Measurements from ENCODE around the gene GAGE1.

The GAGE1 gene

DNA sequence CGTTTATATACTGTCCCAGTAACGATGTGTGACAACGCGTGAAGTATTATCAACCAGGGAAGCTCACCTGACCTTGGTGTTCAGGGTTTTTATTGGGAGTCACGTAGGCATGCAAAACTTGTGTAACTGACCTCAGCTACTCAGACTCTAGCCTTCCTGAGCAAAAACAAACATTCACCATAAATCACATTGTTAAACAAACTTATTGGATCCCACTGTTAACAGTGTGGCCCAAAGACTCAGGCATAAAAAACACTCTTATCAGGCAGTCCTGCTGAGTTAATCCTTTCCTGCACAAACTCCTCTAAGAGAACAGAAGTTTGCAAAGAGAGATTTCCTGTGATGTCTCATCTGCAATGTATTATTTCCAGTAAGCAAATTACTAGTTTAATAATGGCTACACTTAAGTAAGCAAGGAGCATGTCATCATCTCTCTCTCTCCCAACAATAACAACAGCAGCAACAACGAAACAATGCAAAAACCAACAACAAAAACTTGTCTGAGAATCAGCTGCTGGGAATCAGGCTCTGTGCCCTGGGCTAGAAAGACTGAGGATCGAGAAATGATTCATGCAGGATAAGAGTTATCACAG is 12.0 kb downstream of the GAGE1 start:
- H3K27me3 ChIP-seq, result no peaks in the 10 kb centered on the region
- no peaks in the 10 kb centered on the region for H3K36me3 ChIP-seq
- no peaks in the 10 kb centered on the region for H3K9me3 ChIP-seq
- TF ChIP-seq, protein P1, sequence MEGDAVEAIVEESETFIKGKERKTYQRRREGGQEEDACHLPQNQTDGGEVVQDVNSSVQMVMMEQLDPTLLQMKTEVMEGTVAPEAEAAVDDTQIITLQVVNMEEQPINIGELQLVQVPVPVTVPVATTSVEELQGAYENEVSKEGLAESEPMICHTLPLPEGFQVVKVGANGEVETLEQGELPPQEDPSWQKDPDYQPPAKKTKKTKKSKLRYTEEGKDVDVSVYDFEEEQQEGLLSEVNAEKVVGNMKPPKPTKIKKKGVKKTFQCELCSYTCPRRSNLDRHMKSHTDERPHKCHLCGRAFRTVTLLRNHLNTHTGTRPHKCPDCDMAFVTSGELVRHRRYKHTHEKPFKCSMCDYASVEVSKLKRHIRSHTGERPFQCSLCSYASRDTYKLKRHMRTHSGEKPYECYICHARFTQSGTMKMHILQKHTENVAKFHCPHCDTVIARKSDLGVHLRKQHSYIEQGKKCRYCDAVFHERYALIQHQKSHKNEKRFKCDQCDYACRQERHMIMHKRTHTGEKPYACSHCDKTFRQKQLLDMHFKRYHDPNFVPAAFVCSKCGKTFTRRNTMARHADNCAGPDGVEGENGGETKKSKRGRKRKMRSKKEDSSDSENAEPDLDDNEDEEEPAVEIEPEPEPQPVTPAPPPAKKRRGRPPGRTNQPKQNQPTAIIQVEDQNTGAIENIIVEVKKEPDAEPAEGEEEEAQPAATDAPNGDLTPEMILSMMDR (IDR thresholded peaks at IDR 0.05), result no peak
- H3K4me1 ChIP-seq, result no peaks in the 10 kb centered on the region
- H3K27ac ChIP-seq, result no peak overlapping the region
- H3K4me3 ChIP-seq, result no peak overlapping the region
- intact Hi-C loops (cut with DNase I; ENCODE audit: low total_unique reads), result no loop called here
- DNase-seq, result no peak

- no peak for DNase-seq
- no peaks in the 10 kb centered on the region for H3K4me1 ChIP-seq
- H3K27ac ChIP-seq, result no peak overlapping the region
- TF ChIP-seq, protein P1 (IDR thresholded peaks at IDR 0.05), result no peak
- no peak overlapping the region for H3K4me3 ChIP-seq
- H3K36me3 ChIP-seq, result no peaks in the 10 kb centered on the region
- H3K9me3 ChIP-seq, result no peaks in the 10 kb centered on the region
- H3K27me3 ChIP-seq, result no peaks in the 10 kb centered on the region
- intact Hi-C loops (cut with DNase I; ENCODE audit: low total_unique reads), result no loop called here
These were observed 19.8 kb downstream of the GAGE1 start for GRCh38 chrX:49618574-49618973.

DNA sequence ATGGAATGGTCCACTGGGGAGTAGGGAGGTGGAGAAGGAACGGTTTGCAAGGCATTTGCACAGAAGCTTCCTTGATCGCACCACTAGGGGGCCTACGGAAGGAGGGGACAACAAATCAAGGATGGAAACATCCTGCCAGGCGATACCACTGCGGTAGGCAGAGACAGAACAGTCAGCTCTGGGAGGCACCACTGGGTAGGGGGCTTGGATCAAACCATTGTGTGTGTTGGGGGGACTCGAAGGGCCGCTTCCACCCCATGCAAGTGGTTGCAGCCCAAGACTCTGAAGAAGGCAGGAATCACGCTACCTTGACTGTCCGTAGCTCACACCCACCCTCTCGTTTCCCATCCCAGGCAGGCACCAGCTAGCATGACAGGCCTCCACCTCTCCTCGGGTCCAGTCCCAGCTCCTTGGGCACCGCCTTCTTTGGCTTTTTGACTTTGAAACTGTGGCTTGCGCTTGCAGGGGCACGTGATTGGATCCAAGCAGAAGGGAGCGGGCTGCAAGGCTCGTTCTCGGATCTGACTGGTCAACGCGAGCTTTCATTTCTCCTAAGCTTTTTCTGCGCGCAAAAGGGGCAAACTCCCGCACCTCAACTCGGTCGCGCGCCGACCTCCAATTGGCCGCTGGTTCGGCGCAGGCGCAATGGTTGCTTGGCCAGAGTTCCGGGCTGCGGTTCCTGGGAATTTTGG is 28.4 kb downstream of the GAGE1 start:
- Histone ChIP-seq H3K36me3 (no peaks in the 10 kb centered on the region), H3K27ac (no peak overlapping the region), H3K4me3 (no peak overlapping the region), H3K27me3 (no peaks in the 10 kb centered on the region), H3K4me1 (no peaks in the 10 kb centered on the region), H3K9me3 (peaks cover 0 to 19% (median 7%) of the 10 kb centered on the region in 3 donors)
- no peak for DNase-seq
- TF ChIP-seq, protein P1 (IDR thresholded peaks at IDR 0.05), result no peak
- intact Hi-C loops (cut with DNase I; ENCODE audit: low total_unique reads), result no loop called here

- Histone ChIP-seq H3K27ac (no peak overlapping the region), H3K9me3 (no peaks in the 10 kb centered on the region), H3K4me3 (no peak overlapping the region), H3K4me1 (no peaks in the 10 kb centered on the region), H3K36me3 (no peaks in the 10 kb centered on the region), H3K27me3 (no peaks in the 10 kb centered on the region)
- DNase-seq, result no peak
- intact Hi-C loops (cut with DNase I; ENCODE audit: low total_unique reads), result no loop called here
- TF ChIP-seq, protein P1 (IDR thresholded peaks at IDR 0.05), result no peak
These were observed 46.3 kb downstream of the GAGE1 start for GRCh38 chrX:49644991-49645637.

DNA sequence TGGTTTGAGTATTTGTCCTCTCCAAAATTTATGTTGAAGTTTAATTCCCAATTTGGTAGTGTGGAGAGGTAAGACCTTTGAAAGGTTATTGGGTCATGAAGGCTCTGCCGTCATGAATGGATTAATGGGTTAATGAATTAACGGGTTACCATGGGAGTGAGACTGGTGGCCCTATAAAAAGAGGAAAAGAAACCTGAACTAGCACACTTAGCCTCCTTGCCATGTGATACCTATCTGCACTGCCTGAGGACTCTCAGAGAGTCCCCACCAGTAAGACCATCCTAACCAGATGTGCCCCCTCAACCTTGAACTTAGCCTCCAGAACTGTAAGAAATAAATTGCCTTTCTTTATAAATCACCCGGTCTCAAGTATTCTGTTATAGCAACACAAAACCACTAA is 57.7 kb downstream of the GAGE1 start:
- H3K4me3 ChIP-seq, result no peak overlapping the region
- intact Hi-C loops (cut with DNase I; ENCODE audit: low total_unique reads), result no loop called here
- TF ChIP-seq, protein P1 (IDR thresholded peaks at IDR 0.05), result no peak
- DNase-seq, result no peak
- no peaks in the 10 kb centered on the region for H3K27me3 ChIP-seq
- H3K4me1 ChIP-seq, result no peaks in the 10 kb centered on the region
- H3K36me3 ChIP-seq, result no peaks in the 10 kb centered on the region
- no peak overlapping the region for H3K27ac ChIP-seq
- no peaks in the 10 kb centered on the region for H3K9me3 ChIP-seq

Measured in tibial artery (tissue), 4 donors.